ENCODE data around the gene RMC1. TPM values are rescaled to one million over a fixed set of nuclear protein-coding genes. Genes with fewer than 3 reads are reported as not detected.

RMC1 gene
- total RNA-seq, 1 experiment from 2014 or later = 38.4 TPM

DNA sequence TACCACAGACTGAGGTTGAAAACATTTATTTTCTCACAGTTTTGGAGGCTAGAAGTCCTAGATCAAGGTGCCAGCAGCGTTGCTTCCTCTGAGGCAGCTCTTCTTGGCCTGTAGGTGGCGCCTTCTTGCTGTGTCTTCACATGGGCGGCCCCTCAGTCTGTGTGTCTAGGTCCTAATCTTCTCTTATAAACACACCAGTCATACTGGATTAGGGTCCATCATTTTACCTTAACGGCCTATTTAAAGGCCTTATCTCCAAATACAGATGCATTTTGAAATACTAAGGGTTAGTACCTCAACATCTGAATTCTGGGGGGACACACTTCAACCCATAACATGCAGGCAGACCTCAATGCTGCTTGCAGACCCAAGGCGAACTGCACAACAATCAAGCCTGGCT is 4.4 kb upstream of the RMC1 start:
- RAD21 ChIA-PET (ENCODE audit: low non-redundant PET in 1 of 2, low total read pairs in 2 of 2, uncharacterized antibody in 2 of 2, unreplicated experiment in 2 of 2) = interaction anchor here (1.2 to 1.3 kb wide), 2 partner anchors 204 kb away, joined by 6 to 7 read pairs; no protein-coding TSS in a partner anchor
- BruUV-seq (replicated peaks) = no TSS peak
- DNase-seq (ENCODE audit: low read depth, low spot score) = peak; percentile 59
- H4K20me1 ChIP-seq (ENCODE audit: insufficient read depth) = no peaks in the 10 kb centered on the region
- ATAC-seq = peak; percentile 64
- no peak overlapping the region for H3K4me3 ChIP-seq (replicated peaks in 1 of 2; ENCODE audit: low read depth in 1 of 2, low read length in 2 of 2)
- TF ChIP-seq EZH2 (IDR thresholded peaks at IDR 0.05) (no peak), POLR2A (IDR thresholded peaks at IDR 0.05; ENCODE audit: borderline replicate concordance, extremely low read depth, insufficient read depth, insufficient read length) (no peak), TCF7L2 (IDR thresholded peaks at IDR 0.05; ENCODE audit: borderline replicate concordance, extremely low read depth, insufficient read depth, insufficient read length) (no peak), RAD21 (IDR thresholded peaks at IDR 0.05; ENCODE audit: low read depth) (peak; percentile 80), SP1 (IDR thresholded peaks at IDR 0.05; ENCODE audit: low read depth) (no peak), EZH2phosphoT487 (IDR thresholded peaks at IDR 0.05; ENCODE audit: borderline replicate concordance) (no peak), YY1 (IDR thresholded peaks at IDR 0.05; ENCODE audit: extremely low read depth, insufficient replicate concordance, low read depth, low read length) (no peak), ELF1 (IDR thresholded peaks at IDR 0.05; ENCODE audit: borderline replicate concordance, low read depth) (no peak), FOSL1 (IDR thresholded peaks at IDR 0.05; ENCODE audit: low read depth) (no peak)
- TF ChIP-seq, protein P1, sequence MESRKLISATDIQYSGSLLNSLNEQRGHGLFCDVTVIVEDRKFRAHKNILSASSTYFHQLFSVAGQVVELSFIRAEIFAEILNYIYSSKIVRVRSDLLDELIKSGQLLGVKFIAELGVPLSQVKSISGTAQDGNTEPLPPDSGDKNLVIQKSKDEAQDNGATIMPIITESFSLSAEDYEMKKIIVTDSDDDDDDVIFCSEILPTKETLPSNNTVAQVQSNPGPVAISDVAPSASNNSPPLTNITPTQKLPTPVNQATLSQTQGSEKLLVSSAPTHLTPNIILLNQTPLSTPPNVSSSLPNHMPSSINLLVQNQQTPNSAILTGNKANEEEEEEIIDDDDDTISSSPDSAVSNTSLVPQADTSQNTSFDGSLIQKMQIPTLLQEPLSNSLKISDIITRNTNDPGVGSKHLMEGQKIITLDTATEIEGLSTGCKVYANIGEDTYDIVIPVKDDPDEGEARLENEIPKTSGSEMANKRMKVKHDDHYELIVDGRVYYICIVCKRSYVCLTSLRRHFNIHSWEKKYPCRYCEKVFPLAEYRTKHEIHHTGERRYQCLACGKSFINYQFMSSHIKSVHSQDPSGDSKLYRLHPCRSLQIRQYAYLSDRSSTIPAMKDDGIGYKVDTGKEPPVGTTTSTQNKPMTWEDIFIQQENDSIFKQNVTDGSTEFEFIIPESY (IDR thresholded peaks at IDR 0.05; ENCODE audit: extremely low read depth, insufficient replicate concordance, low read length) = no peak
- TF ChIP-seq, protein P2, sequence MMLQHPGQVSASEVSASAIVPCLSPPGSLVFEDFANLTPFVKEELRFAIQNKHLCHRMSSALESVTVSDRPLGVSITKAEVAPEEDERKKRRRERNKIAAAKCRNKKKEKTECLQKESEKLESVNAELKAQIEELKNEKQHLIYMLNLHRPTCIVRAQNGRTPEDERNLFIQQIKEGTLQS (IDR thresholded peaks at IDR 0.05) = no peak
- TF ChIP-seq, protein P3, sequence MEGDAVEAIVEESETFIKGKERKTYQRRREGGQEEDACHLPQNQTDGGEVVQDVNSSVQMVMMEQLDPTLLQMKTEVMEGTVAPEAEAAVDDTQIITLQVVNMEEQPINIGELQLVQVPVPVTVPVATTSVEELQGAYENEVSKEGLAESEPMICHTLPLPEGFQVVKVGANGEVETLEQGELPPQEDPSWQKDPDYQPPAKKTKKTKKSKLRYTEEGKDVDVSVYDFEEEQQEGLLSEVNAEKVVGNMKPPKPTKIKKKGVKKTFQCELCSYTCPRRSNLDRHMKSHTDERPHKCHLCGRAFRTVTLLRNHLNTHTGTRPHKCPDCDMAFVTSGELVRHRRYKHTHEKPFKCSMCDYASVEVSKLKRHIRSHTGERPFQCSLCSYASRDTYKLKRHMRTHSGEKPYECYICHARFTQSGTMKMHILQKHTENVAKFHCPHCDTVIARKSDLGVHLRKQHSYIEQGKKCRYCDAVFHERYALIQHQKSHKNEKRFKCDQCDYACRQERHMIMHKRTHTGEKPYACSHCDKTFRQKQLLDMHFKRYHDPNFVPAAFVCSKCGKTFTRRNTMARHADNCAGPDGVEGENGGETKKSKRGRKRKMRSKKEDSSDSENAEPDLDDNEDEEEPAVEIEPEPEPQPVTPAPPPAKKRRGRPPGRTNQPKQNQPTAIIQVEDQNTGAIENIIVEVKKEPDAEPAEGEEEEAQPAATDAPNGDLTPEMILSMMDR (IDR thresholded peaks at IDR 0.05 in 2 of 3, conservative IDR thresholded peaks at IDR 0.05 in 1 of 3; ENCODE audit: borderline replicate concordance in 1 of 3, insufficient read depth in 1 of 3, low read depth in 2 of 3, low read length in 2 of 3) = peak; percentile 69 to 98 (median 97); a peak in 5 of 6 replicates
- TF ChIP-seq, protein P4, sequence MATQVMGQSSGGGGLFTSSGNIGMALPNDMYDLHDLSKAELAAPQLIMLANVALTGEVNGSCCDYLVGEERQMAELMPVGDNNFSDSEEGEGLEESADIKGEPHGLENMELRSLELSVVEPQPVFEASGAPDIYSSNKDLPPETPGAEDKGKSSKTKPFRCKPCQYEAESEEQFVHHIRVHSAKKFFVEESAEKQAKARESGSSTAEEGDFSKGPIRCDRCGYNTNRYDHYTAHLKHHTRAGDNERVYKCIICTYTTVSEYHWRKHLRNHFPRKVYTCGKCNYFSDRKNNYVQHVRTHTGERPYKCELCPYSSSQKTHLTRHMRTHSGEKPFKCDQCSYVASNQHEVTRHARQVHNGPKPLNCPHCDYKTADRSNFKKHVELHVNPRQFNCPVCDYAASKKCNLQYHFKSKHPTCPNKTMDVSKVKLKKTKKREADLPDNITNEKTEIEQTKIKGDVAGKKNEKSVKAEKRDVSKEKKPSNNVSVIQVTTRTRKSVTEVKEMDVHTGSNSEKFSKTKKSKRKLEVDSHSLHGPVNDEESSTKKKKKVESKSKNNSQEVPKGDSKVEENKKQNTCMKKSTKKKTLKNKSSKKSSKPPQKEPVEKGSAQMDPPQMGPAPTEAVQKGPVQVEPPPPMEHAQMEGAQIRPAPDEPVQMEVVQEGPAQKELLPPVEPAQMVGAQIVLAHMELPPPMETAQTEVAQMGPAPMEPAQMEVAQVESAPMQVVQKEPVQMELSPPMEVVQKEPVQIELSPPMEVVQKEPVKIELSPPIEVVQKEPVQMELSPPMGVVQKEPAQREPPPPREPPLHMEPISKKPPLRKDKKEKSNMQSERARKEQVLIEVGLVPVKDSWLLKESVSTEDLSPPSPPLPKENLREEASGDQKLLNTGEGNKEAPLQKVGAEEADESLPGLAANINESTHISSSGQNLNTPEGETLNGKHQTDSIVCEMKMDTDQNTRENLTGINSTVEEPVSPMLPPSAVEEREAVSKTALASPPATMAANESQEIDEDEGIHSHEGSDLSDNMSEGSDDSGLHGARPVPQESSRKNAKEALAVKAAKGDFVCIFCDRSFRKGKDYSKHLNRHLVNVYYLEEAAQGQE (IDR thresholded peaks at IDR 0.05; ENCODE audit: low read depth) = no peak
- no peaks in the 10 kb centered on the region for H3K27me3 ChIP-seq (ENCODE audit: insufficient read depth, low read length)
- peak overlapping the region; percentile 57 for H2AFZ ChIP-seq (ENCODE audit: low read depth, low read length, poor library complexity, severe bottlenecking)
- no peaks in the 10 kb centered on the region for H3K9me2 ChIP-seq (ENCODE audit: insufficient read depth)
- H3K9ac ChIP-seq (ENCODE audit: low read length) = no peak overlapping the region
- CTCF ChIA-PET = interaction anchor here (0.6 to 1.6 kb wide), 18 partner anchors 11 to 700 kb away, joined by 3 to 19 read pairs (median 4); no protein-coding TSS in a partner anchor
- H3K27ac ChIP-seq (ENCODE audit: low read depth, low read length) = no peak overlapping the region
- peaks cover 3% of the 10 kb centered on the region; the same call in 1 of the 2 replicates for H3K79me2 ChIP-seq (ENCODE audit: insufficient read depth, low read length)
- intact Hi-C loops (cut with micrococcal nuclease) = loop anchor here (1.0 to 10.0 kb wide), 4 partner anchors 88 to 616 kb away; partner anchors contain the start of gene NPC1
- H3K36me3 ChIP-seq (ENCODE audit: control insufficient read depth in 1 of 2, insufficient read depth in 2 of 2, low read length in 2 of 2) = no peaks in the 10 kb centered on the region
- H3K4me1 ChIP-seq (ENCODE audit: control insufficient read depth in 1 of 2, insufficient read depth in 2 of 2, low read length in 2 of 2) = peaks cover 9 to 27% of the 10 kb centered on the region in 2 experiments
- POLR2A ChIA-PET = interaction anchor here (1.3 kb wide), 1 partner anchor 212 kb away, joined by 3 read pairs; no protein-coding TSS in a partner anchor
- H3K9me3 ChIP-seq (ENCODE audit: control insufficient read depth in 1 of 2, insufficient read depth in 1 of 2, low read depth in 1 of 2, low read length in 2 of 2) = no peaks in the 10 kb centered on the region
- no peak overlapping the region for H3K4me2 ChIP-seq (ENCODE audit: low read length)

All from HCT116 (cell line).